Cerebellar cortex (tissue), 1 donor: ENCODE results near the gene DEK.
A peak's percentile ranks its signal among the peaks of the same experiment; 100 is the strongest.

Experiments
- DNase-seq: peaks from one replicate; pipeline ENCODE4 v3.0.0-alpha.2; 2015; ENCODE audit warnings: low spot score

DEK gene

DNA sequence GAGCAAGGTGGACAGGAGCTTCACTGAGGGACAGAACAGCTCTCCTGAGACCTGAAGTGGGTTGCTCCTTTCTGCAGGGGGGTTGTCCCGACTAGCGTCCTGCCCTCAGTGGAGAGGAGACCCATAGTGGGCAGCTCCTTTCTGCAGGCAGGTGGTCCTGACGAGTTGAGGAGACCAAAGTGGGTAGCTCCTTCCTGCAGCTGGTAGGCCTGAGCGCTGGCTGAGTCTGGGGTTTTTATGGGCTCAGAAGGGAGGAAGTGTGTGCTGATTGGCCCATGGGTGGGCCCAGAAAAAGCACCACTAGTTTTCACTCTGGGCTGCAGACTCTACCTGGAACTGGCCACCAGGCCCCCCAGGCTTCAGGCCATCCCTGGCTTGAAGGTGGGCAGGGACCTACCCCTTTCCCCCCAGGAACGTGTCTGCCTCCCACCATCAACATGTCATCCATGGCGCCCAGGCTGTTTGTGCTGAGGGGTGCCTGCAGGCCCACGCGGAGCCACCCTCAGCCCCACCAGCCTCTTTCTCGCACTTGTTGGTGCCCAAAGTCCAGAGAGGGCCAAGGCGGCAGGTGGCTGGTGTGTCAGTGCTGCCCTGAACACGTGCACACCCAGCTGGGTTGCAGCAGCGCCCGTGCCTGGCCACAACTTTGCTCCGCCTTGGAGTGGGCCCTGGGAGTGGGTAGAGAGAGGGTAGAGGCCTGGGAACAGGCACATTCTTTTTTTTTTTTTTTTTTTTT, 1.6 kb upstream of the DEK start:
- DNase-seq, result no peak

DNA sequence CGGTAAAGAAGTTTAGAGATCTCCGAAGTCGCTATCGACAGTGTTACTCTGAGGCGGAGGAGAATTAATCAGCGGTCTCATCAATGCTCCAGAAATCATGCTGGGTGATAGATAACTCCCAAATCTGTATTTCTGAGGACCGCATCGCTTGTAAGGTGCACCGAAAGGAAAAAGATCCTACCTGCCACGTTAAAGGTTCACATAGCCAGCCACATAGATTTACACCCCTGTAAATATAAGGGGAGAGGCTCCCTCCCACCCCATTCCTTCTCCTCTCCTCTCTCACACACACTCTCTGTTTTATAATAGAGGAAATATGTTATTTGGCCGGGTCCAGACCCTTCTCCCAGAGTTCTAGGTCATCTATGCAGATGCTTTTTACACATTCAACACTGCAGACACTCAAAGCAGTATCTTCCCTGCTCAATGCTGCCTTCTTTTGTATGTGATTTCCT, 620 bp upstream of the DEK start:
- DNase-seq, result no peak

DNA sequence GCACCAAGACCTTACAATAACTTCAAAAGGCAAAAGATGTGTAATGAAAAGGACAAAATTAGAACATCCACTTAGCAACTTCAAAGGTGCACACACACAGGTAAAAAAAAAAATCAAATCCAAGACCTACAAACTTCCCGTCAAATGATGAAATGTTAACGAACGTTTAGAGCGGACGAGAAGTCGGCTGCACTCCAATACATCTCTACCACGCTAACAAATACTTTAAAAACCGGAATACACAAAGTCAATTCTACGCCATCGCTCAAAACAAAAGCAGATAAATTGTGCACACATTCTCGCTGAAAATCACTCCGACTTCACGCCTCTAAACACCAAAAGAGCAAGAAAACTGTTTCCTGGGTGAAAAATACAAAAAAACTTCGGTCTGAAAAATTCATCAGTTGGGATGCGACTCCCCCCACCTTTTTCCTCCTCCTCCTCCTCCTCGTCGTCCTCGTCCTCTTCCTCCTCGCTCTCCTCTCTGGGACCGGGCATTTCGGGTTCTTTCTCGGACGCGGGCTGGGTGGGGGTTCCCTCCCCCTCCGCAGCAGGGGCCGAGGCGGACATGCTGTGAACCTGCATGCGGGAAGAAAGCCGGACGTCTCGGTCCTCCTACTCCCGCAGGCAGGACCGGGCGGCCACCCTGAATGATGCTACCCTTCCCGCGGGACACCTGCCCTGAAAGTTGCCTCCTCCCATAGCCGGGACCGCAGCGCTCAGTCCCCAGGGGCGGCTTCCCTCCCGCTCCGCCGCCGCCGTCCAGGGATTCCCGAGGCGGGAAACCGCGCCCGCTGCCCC, 712 bp downstream of the DEK start:
- DNase-seq, result peak; percentile 28

DNA sequence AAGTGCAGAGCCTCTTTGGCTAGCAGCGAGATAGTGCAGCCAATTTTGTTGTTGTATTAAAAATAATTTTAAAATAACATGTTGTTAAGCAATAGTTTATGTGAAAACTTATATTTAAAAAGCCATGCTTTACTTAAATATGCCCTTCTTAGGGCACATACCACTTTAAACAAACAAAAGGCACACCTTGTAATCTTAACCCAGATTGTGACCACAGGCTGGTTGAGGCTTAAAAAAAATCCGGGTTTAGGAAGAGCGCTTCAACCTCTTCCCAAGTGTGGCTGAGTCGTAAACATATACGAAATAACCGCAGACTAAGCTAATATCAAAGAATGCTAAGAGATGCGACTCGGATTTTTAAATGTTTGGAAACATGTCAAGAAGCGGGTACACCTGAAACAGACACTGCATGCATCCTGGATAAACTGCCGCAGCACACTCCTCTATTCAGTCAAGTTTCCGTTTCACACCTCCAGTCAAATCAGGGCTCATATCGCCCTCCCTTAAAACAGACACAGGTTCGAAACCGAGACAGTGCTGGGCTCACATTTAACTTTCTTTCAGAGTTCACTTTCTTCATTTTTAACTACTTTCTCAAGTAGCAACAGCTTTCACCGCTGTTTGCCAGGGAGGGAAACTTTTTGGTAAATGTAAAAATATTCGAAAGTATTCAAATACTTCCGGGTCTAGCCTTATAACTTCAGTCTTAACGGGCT, 1.5 kb downstream of the DEK start:
- peak; percentile 18 for DNase-seq

DNA sequence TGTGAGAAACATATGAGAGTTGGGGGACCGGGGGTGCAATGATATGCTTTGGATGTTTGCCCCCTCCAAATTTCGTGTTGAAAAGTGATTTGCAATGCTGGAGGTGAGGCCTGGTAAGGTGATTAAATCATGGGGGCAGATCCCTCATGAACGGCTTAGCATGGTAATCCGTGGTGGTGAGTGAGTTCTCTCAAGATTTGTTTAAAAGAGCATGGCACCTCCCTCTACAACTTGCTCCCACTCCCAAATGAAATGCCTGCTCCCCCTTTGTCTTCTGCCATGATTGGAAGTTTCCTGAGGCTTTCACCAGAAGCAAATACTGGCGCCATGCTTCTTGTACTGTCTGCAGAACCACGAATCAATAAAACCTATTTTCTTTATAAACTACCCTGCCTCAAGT, 2.5 kb downstream of the DEK start:
- no peak for DNase-seq

DNA sequence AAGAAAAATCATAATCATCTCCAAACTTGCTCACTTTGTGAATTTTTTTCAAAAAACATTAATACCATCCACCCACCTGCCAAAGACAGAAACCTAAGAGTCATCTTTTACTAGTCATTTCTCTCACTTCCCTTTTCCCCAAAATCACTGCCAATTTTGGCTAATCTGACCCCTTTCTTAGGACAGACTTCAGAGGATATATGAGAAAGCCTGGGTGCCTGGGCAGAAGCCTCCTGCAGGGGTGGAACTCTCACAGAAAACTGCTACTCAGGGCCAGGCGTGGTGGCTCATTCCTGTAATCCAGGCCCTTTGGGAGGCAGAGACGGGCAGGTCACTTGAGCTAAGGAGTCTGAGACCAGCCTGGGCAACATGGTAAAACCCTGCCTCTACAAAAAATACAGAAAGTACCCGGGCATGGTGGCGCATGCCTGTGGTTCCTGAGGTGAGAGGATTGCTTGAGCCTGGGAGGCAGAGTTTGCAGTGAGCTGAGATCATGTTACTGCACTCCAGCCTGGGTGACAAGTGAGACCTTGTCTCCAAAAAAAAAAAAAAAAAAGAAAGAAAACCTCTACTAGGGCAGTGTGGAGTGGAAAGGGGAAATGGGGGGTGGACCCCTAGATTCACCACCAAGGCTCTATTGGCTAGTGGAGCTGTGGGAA, 3.8 kb downstream of the DEK start:
- DNase-seq, result no peak

DNA sequence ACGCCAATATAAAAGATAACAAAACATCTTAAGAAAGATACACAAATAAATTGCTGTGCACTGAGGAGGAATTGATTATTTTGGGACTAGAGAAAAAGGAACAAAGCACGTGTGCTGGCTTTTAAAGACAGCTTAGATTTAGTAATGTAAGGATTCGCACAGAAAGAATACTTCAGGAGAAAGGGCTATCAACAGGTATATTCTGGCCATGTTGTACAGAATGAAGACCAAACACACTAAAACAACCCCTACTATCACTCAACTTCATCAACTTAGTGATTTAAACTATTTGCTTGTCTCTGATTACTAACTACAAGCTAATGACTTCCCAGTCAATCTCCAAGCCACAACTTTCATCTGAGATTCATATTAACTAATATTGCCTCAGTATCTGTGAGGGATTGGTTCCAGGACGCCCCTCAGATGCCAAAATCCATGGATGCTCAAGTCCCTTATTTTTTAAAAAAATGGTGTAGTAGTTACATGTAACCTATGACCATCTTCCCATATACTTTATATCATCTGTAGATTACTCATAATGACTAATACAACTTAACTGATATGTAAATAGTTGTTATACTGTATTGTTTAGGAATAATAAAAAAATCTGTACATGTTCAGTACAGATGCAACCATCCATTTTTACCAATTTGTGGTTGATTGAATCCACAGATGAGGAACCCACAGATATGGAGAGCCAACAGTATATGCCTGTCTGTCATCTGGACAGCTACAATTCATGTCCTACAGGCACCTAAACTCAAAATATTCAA, 4.5 kb downstream of the DEK start:
- DNase-seq, result no peak

DNA sequence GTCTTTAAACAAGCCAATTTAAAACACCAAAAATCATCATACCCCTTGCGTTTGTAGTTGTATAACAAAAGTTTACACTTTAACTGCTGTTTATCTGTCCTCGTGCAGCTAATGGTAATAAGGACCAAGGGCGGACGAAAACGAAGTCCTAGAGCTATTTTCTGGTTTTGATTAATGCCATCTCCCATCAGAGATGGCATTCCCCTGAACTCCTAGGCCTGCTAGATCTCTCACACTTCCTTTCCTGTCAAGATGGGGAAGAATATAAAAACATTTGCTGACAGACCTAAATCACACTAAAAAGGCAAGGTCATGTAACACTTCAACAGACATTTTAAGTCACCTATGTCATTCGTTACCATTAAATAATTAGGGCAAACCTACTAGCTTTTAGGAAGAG, 9.5 kb downstream of the DEK start:
- DNase-seq, result no peak

DNA sequence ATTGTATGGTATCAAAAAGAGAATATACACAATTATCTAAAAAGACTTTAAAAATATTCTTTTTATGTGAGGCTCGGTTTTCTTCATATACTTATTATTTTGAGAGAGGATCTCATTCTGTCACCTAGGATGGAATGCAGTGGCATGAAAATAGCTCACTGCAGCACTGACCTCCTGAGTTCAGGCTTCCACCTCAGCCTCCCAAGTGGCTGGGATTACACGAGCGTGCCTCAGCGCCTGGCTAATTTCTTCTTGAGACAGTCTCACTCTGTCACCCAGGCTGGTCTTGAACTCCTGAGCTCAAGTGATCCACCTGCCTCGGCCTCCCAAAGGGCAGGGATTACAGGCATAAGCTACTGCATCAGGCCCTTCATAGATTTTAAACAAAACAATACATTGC, 10.7 kb downstream of the DEK start:
- DNase-seq, result no peak

DNA sequence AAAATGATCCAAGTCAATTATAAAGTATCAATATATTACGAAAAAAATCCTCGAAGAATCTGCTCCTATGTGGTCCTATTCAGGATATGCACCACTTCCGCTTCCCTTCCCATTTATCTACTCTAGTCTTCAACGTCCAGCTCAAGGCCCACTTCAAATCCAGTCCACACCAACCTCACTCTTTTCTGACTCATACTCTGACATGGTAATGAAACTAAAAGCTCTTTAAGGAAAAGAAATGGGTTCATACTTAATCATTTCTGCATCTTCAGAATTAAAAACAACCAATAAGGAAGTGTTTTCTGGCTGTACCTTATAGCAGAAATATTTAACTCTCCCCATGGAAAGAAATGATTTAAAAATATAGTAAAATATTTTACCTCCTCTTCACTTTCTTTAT, 15.1 kb downstream of the DEK start:
- no peak for DNase-seq

DNA sequence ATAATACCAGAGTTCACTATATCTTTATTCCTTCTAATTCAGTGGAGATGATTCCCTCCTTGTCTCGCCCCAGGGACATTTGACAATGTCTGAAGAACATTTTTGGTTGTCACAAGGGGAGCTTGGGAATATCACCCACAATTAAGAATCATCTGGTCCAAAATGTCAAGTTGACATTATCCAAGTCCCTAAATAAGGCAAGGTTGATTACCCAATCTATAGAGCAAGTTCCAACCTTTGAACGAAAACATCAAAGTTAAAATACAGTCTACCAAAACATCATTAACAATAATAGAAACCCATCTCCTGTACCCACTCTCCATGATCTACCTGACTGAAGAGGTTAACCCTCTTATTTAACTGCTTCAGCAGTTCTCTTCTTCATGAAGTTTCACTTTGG, 15.6 kb downstream of the DEK start:
- no peak for DNase-seq

DNA sequence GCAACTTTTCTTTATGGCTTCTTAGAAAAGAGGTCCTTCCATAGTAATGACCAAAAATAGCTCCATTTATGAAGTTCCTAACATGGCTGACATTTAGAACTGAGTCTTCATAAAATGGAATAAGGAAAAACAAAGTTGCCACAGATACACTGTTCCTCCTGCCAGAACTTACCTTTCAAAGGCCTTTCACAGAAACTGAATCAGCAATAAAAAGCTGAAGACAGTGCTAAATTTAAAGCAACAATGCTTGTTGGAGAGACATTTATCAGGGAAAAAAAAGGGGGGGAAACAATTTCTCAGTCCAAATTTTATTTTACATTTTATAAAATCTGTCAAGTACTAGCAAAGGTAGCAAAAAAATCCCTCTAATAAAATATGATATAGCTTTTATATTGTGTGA, 17.3 kb downstream of the DEK start:
- no peak for DNase-seq

DNA sequence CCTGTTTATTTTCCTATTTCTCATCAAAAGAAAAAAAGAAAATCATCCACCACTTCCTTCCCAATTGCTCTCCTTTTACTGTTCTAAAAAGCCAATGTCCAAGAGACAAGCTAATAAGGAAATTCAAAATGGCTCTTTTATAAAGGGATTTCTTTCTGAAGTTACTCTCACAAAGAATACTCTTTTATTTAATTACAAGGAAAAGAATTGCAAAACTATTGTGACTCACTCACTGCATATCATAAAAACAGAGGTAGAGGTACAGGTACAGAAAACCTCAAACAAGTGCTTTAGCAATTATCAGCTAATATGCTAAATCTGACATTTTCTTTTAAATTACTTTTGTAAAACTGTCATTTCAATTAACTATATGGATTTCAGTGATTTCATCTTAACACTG, 18.1 kb downstream of the DEK start:
- no peak for DNase-seq

DNA sequence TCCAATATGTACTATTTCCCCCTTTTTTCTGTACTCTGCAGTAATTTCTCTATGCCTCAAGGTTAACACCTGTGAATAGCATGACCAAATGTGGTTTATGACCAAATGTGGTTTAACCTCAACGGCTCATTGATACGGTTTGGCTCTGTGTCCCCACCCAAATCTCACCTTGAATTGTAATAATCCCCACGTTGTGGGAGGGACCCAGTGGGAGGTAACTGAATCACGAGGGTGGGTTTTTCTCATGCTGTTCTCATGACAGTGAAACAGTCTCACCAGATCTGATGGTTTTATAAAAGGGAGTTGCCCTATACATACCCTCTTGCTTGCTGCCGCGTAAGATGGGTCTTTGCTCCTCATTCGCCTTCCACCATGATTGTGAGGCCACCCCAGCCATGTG, 18.7 kb downstream of the DEK start:
- DNase-seq, result no peak

DNA sequence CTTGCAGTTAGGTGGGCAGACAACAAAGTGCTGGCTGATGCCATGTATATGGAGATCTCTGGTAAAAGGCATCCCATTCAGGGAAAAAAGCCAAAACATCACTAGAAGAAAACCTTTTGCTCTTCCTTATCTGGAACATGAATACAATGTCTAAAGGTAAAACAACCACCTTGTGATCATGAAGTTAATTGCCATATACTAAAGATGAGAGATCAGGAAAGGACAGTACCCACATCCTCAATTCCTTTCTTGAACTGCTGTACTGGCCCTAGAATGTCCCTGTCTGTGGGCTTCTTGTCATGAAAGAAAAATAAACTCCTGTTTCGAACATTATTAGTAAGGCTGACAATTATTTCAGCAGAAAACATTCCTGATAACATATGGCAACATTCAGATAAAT, 19.3 kb downstream of the DEK start:
- no peak for DNase-seq

DNA sequence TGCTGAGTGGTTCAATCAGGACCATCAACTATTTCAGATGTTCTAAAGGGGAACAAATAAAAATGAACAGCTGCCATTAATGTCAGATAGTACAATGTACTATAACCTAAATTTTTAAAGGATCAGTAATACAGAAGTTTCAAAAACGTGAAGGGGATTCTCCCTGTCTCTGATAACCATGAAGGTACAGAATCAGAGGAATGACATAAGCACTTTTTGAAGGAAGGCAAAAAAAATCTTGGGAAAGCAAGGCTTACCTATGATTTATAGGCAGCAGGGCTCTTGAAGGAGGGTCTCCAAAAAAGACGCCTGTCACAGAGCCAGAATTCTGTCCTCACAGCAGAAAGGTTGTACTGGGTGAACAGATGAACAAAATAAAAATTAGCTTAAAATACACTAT, 20.1 kb downstream of the DEK start:
- DNase-seq, result no peak

DNA sequence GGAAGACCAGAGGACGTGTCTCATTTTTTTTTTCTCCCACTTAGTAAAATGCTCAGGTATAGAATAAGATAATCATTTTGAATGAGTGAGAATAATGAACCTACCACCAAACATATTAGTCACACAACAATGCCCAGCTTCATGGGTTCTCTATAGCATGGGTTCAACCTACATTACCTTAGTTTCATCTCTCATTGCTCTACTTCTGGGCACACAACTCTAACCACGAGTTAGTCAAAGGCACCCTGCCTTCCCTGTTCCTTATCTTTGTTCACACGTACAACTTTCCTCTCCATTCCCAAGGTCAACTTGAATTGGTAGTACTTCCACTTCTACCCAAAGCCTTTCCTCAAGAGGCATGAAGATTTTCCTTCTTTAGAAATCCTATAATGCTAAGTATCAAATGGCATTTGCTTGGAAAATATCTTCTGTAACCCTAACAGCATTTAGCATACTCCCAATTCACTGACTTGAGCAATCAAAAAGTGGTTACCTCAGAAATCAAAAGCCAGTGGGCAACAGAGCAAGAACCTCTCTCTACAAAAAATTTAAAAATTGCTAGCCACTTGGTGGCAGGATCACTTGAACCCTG, 20.9 kb downstream of the DEK start:
- no peak for DNase-seq

DNA sequence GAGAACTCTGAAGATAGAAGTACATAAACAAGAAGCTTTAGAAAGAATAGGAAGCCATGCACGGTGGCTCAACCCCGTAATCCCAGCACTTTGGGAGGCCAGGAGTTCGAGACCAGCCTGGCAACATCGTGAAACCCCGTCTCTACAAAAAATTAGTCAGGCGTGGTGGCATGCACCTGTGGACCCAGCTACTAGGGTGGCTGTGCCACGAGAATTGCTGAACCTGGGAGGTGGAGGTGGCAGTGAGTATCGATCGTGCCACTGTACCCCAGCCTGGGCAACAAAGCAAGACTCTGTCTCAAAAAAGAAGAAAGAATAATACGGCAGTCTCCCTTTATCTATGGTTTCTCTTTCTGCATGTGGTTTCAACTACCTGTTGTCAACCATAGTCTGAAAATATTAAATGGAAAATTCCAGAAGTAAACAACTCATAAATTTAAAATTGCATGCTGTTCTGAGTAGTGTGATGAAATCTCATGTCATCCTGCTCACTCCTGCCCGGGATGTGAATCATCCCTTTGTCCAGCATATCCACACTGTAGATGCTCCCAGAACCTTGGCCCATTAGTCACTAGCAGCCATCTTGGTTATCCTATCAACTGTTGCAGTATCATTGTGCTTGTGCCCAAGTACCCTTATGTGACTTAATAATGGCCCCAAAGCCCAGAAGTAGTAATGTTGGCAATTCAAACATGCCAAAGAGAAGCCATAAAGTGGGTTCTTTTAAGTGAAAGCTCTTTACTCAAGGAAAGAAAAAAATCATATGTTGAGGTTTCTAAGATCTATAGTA, 22.1 kb downstream of the DEK start:
- no peak for DNase-seq

DNA sequence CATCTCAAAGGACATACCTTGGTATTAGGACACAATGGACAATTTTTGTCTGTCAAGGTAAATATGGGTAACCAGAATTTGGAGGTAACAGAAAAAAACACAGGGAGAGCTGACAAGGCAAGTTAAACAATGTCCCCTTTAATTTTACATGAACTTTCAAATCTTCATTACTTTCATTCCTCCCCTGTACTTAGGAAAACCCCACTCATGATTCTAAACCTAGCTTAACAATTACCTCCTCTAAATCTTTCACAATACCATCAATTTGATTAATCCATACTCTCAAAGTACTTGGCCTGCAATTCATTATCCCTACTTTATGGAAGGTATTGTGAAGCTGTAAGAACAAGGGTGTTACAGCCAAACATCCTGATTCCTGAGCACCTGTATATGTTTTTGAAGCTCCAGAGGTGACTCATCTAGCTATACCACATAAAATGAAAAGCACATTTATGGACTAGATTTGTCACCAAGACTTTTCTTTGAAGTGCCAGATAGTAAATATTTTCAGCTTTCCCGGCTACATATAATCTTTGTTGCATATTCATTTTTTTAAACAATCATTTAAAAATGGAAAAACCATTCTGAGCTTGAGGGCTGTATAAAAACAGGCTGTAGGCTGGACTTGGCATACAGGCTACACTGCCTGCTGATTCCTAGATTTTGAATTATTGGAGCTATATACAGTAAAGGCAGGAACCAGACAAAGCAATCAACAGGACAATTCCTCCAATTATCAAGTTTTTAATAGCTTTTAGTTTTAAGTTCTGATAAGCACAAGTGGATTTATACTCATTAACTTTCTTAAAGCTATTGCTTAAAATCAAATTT, 22.9 kb downstream of the DEK start:
- no peak for DNase-seq

DNA sequence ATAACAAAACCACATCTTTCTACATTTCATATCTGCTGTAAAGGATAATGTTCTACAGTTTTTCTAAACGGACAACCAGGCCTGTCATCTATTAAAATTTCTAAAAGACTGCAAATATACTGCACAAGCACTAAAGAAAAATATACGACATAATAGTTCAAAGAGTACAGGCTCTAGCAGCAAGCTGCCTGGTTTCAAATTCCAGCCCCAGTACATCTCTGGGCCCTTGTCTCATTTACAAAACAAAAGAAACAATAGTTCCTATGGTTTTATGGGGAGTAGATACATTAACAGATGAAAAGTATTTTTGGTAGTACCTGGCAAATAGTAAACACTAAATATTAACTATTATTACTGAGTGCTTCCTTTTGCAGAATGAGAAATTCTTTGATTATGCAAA, 24.1 kb downstream of the DEK start:
- no peak for DNase-seq
